A204.1 (cell line): ENCODE results near the gene MED6.

ENCODE experiments used
- FAIRE-seq: peaks from 2 replicates; lab custom pipeline; 2012; peaks lifted over from hg19 to GRCh38; lab: Jason Lieb, UNC

The MED6 gene, protein sequence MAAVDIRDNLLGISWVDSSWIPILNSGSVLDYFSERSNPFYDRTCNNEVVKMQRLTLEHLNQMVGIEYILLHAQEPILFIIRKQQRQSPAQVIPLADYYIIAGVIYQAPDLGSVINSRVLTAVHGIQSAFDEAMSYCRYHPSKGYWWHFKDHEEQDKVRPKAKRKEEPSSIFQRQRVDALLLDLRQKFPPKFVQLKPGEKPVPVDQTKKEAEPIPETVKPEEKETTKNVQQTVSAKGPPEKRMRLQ

GRCh38 chr14:70600382-70601157 is at the start of gene MED6:
TSS of gene MED6 (minus strand) at chr14:70600655. CDS start at chr14:70600637, 18 bp downstream.
- no peak for FAIRE-seq

DNA sequence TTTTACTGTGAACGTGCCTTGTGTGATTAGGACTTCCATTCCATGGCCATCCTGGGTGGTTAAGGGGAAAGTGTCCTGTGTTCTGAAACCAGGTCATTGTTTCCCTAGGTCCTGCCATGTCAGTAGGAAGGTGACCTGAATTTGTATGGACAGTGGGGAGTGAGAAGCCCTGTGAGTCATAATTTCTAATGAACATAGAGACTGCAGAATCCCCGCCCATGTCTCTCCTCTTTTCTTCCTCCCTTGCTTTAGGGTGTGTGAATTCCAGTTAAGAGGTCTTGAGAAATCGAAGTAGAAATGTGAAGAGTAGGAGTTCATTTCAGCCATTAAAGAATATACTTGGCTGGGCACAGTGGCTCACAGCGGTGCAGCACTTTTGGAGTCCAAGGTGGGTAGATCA is 49.3 kb upstream of the MED6 start:
- no peak for FAIRE-seq

GRCh38 chr14:70648346-70648745 is 47.9 kb upstream of the MED6 start:
- FAIRE-seq = no peak

- no peak for FAIRE-seq
Measured at GRCh38 chr14:70646705-70647104, 46.2 kb upstream of the MED6 start.

GRCh38 chr14:70645892-70646291 is 45.4 kb upstream of the MED6 start:
- no peak for FAIRE-seq

- no peak for FAIRE-seq
Measured at GRCh38 chr14:70643967-70644366, 43.5 kb upstream of the MED6 start.

DNA sequence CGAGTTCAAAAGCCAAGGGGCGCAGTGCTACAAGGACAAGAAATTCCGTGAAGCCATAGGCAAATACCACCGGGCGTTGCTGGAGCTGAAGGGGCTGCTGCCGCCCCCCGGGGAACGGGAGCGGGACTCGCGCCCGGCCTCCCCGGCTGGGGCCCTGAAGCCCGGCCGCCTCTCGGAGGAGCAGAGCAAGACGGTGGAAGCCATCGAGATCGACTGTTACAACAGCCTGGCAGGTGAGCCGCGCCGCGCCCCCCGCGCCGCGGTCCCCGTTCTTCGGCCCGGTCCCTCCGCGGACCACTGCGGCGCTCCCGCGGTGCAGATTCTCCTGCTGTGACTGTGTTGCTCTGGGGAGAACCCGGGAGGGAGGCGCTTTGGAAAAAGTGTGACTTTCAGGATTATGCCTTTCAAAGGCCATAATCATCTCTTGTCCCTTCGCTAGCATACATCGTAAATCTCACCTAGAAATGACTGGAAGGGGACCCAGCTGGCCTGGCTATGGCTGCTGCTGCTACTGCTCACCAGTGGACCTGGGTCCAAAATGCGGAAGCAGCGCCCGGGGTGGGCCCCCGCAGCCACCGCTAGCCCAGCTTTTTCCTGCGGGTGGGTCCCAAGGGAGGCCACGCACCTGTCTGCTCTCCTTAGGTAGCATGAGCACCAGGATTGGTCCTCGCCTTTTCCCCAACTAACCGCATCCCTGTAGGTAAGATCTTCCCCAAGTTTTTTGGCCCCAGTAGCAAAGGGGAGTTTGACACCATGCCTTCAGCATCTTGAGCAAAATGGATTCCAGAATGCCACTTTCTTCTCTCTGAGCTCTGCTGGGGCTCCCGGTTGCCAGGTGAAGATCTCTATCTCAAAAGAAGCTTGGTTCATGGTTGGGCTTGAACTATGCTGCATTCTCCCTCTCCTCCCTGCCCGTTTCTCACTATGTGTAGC is 42.1 kb upstream of the MED6 start:
- no peak for FAIRE-seq

GRCh38 chr14:70641548-70642302 is 41.3 kb upstream of the MED6 start, which contains the start of gene TTC9:
TSS of gene TTC9 (plus strand) at chr14:70641916. CDS start at chr14:70642130, 214 bp downstream.
- no peak for FAIRE-seq

GRCh38 chr14:70640938-70641547 is 40.6 kb upstream of the MED6 start:
- FAIRE-seq = no peak

DNA sequence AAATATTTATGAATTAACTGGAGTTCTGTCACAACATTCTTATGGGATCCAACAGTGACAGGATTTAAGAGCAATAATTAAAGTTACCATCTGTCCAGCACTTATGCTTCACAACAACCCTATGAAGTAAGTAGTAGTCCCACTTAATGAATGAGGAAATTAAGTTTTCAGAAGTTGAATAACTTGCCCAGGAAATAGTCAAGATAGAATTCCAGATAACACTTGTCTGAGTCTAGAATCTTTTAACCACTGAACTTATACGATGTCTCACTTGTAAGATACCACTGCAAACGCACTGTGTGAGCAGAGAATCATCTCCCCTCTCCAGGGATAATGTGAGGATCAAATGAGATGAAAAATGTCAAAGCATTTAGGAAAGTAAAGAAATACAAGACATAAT is 38.0 kb upstream of the MED6 start:
- FAIRE-seq = no peak

- FAIRE-seq = no peak
Measured at GRCh38 chr14:70635971-70636595, 35.6 kb upstream of the MED6 start.

GRCh38 chr14:70631948-70632347 is 31.5 kb upstream of the MED6 start:
- FAIRE-seq = no peak

DNA sequence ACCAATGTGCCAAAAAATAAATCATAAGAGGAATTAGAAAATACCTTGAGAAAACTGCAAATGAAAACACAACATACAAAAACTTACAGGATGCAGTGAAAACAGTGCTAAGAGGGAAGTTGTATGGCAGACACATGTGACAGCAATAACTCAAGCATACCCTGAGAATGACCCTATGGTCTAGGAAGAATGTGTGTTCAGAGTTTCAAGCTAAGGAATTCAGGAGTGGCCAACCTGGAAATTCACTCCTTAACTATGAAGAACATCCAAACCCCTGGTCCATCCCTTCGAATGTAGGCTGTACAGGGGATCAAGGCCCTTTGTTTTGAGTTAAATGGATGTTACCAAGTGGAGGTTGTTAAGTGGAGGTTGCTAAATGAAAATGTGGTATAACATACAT is 24.5 kb upstream of the MED6 start:
- no peak for FAIRE-seq

DNA sequence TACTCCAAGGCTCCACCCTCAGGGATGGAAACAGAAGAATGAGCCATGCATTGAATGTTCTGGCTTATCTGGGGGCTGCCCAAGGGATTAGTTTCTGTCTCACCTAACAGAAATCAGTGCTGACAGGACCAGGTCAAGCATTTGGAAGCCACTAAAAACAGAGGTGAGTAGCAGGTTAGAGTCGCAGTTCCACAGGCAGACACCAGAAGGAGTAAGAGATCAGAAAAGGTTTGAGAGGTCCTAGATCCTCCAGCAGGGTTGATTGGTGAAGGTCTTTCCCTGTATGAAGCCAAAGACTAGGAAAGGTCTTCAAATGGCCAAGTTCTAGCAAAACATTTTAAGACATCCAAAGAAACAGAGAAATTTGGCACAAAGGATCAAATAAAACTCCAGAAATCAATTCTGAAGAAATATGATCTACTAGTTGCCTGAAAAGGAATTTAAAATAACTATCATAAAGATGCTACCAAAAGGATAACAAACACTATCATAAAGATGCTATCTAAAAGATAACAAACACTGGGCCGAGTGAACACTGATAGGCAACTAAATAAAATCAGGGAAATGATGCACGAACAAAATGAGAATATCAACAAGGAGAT is 21.8 kb upstream of the MED6 start:
- no peak for FAIRE-seq

DNA sequence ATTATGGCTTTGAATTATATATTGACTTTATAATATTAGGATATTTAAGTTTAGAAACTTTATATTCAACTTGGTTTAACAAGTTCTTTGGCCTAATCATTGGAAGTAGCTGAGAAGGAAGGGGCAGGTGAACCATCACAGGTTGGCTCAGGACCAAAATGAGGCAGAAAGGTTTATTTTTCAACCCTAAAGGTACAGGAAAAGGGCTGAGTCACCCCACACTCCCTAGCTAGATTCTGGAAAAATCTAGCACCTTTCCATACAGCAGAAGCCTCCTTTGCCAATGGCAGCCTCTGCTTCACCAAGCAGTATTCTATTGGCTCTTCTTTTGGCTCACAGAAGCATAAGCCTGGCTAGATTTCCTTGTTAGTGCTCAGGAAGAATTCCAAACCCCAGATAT is 19.3 kb upstream of the MED6 start:
- no peak for FAIRE-seq

DNA sequence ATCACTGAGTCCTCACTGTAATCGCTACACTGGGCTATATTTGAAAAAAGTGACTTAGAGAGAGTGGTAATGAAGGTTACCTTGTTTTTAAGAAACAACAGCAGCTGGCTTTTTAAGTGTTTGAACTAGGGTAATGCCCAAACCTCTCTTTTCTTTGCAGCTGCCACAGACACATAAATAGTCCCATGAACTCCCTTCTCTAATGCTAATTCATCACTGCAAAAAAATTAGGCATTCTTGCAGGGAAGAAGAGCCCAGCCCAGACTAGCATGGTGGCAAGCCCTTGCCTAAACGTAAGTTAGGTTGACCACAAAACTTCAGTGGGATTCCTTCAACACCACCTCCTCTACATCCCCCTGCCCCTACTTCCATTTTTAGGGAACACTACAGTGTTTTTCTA is 17.9 kb upstream of the MED6 start:
- no peak for FAIRE-seq

GRCh38 chr14:70616646-70617045 is 16.2 kb upstream of the MED6 start:
- no peak for FAIRE-seq

DNA sequence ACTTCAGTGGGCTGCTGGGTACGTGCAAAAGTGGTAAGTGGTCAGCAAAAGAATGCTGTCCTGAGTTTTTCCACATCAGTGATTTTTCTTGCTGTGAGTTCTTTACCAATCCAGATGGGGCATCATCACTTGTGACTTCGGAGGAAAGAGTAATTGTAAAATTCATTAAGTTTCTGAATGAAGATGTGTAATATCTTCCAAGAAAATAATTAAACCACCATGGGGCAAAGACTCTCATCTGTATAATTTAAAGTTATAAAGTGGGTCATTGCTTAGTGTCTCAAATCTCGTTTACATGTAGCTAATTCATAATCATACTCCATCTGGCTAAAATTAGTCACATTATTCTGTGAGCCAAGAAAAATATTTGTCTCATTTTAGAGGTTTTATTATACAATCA is 10.8 kb upstream of the MED6 start:
- no peak for FAIRE-seq

- FAIRE-seq = no peak
Measured at GRCh38 chr14:70602254-70602653, 1.8 kb upstream of the MED6 start.

DNA sequence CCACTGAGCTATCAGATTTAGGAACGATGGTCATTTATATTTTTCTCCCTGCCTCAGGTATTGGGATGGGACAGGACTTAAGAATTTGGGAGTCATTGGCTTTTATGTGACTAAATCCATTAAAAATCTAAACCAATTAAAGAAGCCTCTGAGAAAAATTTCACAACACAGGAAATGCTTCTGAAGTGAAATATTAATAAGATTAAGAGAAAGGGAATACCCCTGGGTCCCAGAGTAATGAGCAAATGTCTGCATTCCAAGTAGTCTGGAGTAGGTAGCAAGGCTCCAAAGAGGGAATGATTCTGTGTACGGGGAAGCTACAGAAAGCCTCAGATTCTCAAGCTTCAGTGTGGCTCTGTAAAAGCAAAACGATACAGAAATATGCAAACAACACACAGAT is 707 bp upstream of the MED6 start:
- no peak for FAIRE-seq

- no peak for FAIRE-seq
Measured at GRCh38 chr14:70599345-70599744, 1.1 kb downstream of the MED6 start.
